RCC 7860 (cell line): ENCODE measurements around the gene SMIM36.
A peak's percentile ranks its signal among the peaks of the same experiment; 100 is the strongest.
"Not testable (repeated sequence)": the region's sequence is repeated elsewhere in the genome, so short reads cannot be mapped to it uniquely, and the experiment has no call there.

ENCODE experiments used
- DNase-seq: peaks from one replicate; pipeline ENCODE4 v3.0.0-alpha.2; 2015; ENCODE audit warnings: low spot score
- FAIRE-seq: peaks from 2 replicates; lab custom pipeline; 2012; peaks lifted over from hg19 to GRCh38; lab: Jason Lieb, UNC

SMIM36 gene

DNA sequence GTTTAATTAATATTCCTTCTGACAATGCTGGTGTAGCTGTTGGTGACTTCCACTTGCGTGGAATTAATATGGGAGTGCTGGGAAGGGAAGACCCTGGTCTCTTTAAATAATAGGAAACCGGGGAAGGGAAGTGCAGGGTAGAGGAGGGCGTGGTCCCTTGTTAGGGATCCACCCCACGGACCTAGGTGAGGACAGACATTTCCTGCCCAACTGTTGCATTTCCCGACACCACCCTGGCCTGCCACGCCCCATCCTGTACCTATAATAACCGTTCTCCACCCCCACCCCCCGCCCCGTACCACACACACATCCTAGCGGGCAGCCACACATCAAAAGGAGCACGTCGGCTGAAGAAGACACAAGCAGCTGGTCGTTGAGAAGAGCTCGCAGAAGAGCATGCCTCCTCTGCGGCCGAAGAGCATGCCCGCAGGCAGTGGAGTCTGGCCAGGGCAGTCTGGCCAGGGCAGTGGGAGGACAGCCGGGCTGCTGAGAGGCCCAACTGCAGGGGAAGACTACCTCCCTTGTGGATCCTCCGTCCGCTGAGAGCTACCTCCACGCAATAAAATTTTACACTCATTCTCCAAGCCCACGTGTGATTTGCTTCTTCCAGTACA, 52.9 kb downstream of the SMIM36 start:
- FAIRE-seq (no peak), DNase-seq (no peak)

DNA sequence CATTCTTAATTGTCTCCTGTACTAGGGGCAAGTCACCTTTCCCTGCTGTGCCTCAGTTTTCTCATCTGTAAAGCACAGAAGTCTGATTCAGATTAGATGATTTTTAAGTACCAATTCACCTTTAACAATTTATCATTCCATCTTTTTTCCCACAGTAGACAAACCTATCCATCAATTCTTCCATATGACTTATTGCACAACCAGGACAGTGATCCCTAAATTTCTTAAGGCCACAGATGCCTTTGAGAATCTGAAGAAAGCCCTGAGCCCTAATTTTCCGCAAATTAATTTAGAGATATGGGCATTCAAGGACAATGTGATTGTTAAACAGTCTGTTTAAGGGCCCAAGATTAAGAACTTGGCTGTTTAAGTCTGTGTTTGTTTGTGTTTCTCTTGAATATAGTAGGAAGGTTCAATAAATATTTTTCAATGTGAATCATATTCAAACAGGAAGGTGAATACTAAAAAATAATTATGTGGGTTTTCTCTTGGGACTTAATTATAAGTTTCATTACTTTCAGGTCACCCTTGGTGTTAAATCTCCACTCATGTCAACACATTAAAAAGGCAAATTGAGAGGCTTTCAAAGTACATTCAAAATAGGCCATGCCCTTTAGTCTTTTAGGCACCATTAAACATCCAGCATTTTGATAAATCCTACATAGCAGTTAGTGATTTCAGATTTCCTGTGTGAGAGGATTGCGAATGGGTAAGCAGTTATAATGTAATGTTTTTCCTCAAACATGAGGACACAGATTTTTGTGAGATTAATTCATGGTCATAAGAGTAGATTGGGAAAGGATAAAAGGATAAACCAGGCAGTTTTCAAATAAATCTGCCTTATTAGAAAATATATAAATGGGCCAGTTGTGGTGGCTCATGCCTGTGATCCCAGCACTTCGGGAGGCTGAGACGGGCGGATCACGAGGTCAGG, 54.7 kb downstream of the SMIM36 start:
- FAIRE-seq (no peak), DNase-seq (no peak)

DNA sequence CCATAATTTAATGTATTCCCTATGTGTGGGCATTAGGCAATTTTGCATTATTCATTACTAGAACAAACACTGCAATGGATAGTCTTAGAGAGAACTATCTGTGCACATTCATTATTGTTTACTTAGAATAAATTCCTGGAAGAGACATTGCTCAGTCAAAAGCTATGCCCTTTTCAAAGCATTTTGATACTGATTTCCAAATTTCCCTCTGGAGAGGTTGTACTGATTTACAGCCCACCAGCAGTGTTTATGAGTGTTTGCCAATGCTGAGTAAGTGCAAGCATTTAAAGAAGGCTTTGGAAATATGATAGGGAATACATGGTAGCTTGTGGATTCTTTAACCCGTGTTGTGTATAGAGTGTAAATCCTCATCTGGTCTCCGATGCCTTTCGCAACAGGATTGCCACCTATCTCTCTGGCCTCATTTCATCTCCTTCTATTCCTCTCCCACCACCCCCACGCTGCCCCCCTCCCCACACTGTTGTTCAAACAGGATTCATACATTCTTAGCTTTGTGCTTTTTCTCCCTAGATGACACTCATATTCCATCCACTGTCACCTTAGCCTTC, 56.3 kb downstream of the SMIM36 start:
- FAIRE-seq (no peak), DNase-seq (peak; percentile 45)

DNA sequence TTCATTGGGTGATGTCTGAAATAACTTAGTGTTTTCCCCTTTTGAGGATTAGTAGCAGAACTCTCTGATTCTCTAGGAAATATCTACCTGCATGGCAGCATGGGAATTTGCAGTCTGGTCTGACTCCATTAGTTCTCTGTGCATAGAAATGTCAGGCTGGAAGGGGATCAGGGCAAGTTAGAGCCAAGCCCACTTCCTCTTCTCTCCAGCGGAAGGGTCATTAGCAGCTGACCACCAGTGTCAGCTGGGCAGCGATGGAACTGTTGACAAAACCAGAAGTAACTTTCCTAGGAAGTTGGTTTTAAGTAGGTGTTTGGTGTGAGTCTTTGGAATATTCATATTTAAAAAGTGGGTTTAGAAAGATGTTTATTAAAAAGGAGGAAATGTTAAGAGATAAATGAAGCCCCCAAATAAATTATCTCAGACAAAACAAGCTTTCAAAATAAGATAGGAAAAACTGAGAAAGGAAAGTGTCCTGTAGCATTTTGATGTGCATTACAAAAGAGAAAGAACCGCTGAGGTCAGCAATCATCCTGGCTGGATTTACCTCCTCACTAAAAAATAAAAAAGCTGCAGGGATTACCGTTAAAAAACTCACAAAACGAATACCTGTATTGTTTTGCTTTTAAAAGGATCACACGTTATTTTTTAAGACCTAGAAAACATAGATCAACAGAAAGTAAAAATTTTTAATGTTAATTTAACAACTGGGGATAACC, 57.3 kb downstream of the SMIM36 start:
- no peak for FAIRE-seq
- DNase-seq = no peak

DNA sequence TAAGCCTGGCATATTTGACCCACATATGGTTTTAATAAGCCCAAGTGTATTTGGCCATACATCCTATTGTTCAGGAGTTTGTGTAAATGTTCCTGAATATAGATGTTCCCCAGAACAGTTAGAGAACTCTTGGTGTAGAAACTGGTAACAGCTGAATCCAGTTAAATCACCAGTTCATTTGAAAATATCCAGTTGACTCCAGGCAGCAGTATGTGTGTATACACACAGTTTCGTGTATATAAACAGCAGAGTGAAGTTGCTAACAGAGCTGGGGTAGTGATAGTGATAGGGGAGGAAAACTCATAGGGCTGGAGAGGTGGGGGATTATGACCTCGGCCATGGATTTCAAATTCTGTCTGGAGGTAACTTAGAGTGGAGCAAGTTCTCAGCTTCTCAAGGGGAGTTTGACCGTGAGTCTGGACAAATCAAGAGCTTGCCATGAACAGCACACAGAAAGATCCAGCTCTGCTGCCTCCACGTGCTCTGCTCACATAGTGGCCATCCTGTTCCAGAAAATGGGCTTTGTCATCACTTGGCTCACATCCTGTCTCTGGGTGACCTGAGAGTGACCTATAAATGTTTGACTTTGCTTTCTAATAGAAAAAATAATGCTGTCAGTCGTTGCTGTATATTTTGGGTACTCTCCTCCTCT, 59.0 kb downstream of the SMIM36 start:
- DNase-seq (peak; percentile 81), FAIRE-seq (peak; percentile 65)

DNA sequence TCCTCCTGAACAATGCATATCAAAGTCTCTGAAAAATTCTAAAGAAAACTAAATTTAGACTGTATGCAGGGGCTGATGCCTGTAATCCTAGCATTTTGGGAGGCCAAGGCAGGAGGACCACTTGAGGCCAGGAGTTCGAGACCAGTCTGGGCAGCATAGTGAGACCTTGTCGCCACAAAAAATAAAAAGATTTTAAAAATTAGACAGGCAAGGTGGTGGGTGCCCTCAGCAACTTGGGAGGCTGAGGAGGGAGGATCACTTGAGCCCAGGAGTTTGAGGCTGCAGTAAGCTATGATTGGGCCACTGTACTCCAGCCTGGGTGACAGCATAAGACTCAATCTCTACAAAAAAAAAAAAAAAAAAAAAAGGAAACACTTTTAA, 59.5 kb downstream of the SMIM36 start:
- DNase-seq (no peak), FAIRE-seq (no peak)

DNA sequence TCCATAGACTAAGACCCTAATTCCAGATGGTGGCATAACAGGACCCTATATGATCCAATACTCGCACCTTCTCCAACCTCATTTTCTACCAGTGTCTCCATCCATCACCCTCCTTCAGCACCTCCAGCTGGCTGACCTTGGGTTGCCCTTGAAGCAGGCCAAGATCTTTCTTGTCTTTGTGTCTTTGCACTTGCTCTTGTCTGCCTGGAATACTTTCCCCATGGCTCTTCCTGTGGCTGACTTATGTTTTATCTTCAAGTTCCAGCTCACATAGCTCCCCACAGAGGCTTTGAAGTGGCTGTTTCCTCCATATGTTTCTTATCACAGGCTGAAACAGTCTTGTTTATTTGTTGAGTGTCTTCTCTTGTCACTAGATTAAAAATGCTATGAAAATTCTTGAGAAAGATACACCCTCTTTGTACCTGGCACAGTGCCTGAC, 60.0 kb downstream of the SMIM36 start:
- FAIRE-seq = no peak

DNA sequence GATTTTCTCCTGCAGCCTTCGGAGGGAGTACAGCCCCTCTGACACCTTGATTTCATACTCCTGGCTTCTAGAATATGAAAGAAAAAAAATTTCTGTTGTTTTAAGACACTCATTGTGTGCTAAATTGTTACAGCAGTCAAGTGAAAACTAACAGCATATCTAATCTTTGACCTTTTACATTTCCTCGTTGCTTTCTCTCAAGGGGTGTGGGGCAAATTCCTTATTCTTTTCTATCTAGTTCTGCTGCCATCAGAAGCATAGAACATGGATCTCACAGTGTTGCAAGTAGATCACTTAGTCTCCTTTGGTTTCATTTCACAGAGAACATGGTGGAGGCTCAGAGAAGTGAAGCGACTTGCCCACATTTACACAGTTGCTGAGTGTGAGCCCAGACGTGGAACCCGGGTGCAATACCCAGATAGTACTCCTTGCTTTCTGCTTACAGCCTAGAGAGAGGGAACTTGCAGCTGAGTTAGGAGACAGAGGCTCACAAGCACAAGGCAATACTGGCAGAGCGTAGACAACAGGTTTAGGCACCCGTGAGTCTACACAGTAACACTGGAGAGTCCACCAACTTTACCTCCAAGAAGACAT, 60.9 kb downstream of the SMIM36 start:
- no peak for DNase-seq
- no peak for FAIRE-seq

More for the DNA sequence above, 60.0 kb downstream of the SMIM36 start:
- no peak for DNase-seq

DNA sequence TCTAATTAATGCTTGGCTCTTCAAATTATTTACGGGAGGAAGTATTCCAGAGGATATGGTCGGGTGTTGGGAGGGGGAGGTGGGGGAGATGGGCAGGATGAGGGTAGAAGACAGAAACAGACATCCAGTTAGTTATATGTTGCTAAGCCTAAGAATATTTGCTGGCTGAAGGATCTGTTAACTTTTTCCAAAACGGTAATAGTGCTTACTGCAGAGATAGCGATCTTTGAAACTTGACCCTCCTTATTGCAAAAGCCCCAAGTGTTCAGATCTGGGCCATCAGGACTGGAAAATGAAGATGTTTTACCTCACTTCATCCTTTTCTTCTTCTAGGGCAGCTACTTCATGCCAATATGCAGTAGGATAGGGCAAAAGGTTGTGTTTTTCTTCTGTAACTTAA, 62.6 kb downstream of the SMIM36 start:
- DNase-seq = no peak
- FAIRE-seq = no peak

DNA sequence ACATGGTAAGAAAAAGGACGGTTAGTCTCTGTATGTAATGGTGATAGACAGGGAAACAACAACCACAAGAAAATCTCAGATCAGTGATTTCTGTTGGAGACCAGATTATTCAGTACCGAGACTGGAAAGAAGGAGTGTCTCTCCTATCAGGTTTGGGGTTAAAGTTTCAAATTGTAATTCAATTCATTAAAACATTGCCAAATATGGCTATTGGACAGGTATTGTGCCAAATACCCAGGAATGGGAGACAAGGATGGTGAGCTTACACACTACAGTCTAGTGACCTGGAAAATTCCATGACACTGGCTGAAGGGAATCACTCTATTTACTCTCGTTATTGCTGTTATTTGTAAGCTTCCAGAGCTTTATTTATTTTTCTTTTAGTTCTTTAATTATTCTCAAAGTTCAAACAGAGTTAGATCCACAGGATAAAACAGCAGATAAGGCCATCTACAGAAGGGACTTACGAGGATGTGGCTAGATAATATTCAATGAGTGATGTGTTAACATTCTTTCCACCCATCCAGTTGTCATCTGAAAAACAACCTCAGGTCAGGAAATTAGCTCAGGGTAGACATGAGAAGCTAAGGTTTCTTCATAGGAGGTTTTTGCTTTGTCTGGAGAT, 64.6 kb downstream of the SMIM36 start:
- DNase-seq (no peak), FAIRE-seq (no peak)

DNA sequence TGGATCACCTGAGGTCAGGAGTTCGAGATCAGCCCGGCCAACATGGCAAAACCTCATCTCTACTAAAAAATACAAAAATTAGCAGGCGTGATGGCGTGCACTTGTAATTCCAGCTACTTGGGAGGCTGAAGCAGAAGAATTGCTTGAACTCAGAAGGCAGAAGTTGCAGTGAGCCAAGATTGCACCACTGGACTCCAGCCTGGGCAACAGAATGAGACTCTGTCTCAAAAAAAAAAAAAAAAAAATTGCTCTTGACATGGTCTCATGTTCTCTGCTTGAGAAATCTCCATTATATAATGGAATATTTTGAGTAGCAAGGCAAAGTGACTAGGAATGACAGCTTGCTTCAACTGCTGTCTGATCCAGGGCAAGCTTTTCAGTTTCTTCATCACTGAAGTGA, 65.2 kb downstream of the SMIM36 start:
- FAIRE-seq, DNase-seq: not testable (repeated sequence)

DNA sequence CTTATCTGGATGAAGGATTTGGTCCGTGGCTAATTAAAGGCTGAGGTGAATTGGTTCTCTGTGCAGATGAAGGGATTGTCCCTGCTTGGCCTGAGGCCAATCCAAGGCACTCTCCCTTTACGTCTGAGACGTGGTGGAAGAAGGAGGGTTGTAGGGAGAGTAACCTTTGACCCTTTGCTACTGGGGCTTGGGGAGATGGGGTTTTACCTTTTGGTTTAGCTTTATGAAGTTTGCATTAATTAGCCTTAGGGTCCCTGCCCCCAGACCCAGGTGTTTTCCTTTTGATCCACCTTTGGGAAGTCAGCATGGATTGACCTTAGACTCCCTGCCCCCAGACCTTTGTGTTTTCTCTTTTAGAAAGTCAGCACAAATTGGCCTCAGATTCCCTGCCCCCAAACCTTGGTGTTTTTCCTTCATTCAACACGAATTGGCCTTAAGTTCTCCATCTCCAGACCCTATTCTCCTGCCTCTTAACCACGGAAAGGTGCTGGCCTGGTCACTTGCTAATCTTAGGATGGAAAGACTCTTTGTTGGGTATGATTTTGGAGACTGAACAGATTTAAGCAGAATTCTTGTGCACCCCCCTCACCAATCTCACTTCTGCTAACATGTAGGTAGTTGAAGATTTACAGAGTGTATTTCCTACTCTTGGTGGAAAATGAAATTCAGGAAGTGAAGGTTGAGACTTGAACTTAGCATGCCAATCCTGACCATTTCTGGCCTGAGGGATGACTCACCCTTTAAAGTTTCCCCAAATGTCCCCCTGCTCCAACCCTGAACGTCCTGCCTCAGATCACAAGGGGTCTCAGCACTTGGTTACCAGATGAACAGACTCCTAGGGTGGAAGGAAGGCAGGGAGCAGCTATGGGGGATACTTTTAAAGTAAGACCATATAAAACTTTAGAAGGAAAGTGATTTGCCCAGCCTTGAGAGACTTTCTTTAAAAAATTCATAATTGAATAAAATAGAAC, 66.5 kb downstream of the SMIM36 start:
- FAIRE-seq = peak; percentile 80
- peak; percentile 53 for DNase-seq

DNA sequence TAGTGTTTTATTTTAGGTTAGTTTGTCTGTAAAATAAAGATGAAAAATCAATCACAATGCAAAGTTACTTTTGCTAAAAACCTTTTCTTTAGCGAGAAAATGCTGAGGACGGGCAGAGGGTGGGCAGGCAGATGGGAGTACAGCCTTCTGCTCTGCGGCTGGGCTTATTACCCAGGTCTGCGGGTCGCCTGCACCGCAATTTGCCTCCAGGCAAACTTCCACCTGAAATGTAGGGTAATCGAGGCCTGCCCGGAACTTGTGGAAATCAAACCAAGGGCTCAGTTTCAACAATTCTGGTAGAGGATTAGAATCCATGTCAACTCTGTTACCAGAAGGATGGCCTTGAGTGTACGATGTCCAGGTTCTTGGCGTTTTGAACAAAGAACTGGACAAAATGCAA, 67.3 kb downstream of the SMIM36 start:
- FAIRE-seq = no peak
- no peak for DNase-seq

DNA sequence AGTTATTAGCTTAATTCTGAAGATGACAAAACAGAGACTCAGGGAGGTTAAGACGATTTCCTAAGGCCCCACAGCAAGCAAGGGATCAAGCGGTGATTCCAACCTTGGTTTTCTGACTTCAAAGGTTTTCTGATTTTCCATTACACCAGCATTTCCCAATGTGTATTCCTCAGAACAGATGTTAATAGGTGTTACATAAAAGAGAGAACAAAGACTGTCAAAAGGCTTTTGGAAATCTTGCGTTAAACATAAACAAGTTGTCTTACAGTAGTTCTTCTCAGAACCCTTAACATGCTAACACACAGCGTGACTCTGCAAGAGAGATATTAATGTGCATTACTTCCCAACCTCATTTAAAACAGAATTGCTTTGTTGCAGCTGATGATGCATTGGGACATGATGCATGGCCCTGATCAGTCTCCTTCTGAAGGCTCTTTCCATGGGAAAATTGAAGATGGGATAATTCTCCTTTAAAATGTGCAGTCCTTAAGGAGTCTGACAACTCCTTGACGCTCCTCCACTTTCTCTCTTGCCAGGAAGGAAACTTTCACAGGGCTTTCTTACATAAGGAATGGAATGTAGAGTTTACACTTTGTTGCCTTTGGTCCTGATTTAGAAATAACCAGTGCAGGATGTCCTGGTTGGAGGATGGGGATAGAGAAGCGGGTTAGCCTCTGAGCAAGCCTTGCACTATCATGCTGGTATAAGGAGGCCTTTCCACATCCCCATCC, 68.1 kb downstream of the SMIM36 start:
- FAIRE-seq (no peak), DNase-seq (no peak)

DNA sequence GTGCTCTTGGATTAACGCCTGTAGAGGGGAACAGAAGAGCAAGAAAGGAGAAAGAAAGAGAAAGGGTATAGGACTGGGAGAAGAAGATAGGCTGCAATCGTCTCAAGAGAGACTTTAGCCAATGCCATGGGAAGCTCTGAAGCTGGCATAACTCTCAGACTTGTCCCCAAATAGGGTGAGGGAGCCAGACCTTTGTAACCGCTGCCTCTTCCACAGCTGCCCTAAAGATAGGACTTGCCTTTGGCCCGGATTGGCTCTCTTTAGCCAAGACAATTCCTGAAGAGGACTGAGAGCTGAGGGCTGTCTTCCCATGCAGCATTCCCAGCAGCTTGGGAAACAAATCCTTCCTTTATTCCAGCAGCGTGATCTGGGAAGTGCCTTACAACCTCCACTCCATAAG, 68.8 kb downstream of the SMIM36 start:
- DNase-seq (no peak), FAIRE-seq (no peak)

DNA sequence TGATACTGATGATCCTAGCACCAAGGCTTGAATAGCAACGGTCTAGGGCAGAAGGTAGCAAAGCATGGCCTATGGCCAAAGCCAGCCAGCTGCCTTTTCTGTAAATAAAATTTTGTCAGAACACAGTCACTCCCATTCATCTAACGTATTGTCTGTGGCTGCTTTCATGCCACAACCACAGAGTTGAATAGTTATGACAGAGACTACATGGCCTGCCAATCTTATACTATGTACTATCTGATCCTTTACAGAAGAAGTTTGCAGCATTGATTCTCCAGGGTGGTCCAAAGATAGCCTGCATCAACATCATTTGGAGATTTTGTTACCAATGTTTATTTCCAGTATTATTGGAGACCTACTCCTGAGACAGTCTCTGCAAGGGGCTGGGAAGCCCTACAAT, 69.7 kb downstream of the SMIM36 start:
- DNase-seq (no peak), FAIRE-seq (no peak)

DNA sequence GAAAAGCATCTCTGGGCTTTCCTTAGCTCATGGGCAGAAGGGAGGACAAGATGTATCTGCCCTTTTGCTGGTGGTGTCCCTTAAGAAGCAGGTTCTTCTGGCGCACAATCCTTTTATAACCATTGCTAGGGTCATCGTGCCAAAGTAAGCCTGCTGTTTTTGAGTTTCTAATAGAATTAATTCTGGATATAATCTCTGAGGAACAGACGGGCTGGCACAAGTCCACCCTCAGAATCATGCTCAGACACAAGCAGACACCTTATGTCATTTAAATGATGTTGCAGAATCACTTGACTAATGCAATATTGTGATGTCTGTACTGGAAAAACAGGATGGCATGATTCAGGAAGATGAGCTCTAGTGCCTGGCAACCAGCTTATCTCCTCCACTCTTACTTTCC, 70.9 kb downstream of the SMIM36 start:
- no peak for FAIRE-seq
- no peak for DNase-seq

DNA sequence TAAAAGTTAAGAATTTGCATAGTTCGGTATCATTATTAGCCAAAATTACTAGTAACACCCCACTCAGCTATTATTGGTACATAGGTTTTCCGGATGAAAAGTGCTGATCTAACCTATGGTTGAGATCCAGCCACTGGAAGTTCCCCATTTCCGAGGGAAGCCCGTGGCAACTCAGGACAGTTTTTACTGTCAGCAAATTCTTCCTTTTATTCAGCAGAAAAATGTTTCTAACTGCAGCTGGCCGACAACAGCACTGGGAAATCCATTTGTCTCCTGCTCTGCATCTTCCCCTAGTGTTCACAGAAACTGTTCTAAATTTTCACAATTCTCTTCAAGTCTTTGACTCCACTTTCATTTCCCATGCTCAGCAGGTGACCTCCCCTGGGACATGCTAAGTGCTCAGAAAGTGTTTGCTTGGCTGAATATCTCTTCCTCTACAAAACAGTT, 74.1 kb downstream of the SMIM36 start:
- no peak for DNase-seq
- no peak for FAIRE-seq
